ENCODE data around the gene MKRN1. TPM values are rescaled to one million over a fixed set of nuclear protein-coding genes. Genes with fewer than 3 reads are reported as not detected.
A peak's percentile ranks its signal among the peaks of the same experiment; 100 is the strongest.
"Not testable (repeated sequence)": the region's sequence is repeated elsewhere in the genome, so short reads cannot be mapped to it uniquely, and the experiment has no call there.

The MKRN1 gene
- total RNA-seq, 4 donors from 2014 or later: 143 to 288 (median 187) TPM

GRCh38 chr7:140512317-140513000 is 33.2 kb upstream of the MKRN1 start:
- in situ Hi-C loops (cut with MboI; ENCODE audit: low pct_ligation_motif_present in 1 of 4, low pct_unique_long_range_greater_than_20kb in 1 of 4, low sequenced_read_pairs in 3 of 4): loop anchor here (10.0 to 25.0 kb wide), 2 partner anchors 142 to 500 kb away; partner anchors contain the start of gene MRPS33 (in 2 of the 4)
- WGBS, 2 donors (ENCODE audit: low coverage in 1 of 2): 26% methylated on average over 9 of the region's 9 CpGs; no CpG with 5 or more reads in 1 of the 2 donors
- H3K4me3 ChIP-seq: no peak overlapping the region
- TF ChIP-seq CTCF (IDR thresholded peaks at IDR 0.05): no peak
- no peak for TF ChIP-seq POLR2A (IDR thresholded peaks at IDR 0.05)
- TF ChIP-seq EP300 (IDR thresholded peaks at IDR 0.05; ENCODE audit: low read depth): peak; percentile 24
- TF ChIP-seq POLR2AphosphoS5 (IDR thresholded peaks at IDR 0.05): peak in 2 of 3 donors; percentile 54 to 70
- no peaks in the 10 kb centered on the region for H3K9me3 ChIP-seq
- intact Hi-C loops (cut with DNase I; ENCODE audit: low total_unique reads): no loop called here
- peak; percentile 96 for DNase-seq
- peaks cover 4 to 44% (median 28%) of the 10 kb centered on the region in 4 donors for H3K4me1 ChIP-seq
- H3K36me3 ChIP-seq: no peaks in the 10 kb centered on the region
- no peaks in the 10 kb centered on the region for H3K27me3 ChIP-seq
- H3K27ac ChIP-seq: peak overlapping the region; percentile 84 to 88 (median 85)

- H3K9me3 ChIP-seq: no peaks in the 10 kb centered on the region
- no peaks in the 10 kb centered on the region for H3K27me3 ChIP-seq
- DNase-seq: peak; percentile 84
- peaks cover 4 to 57% (median 41%) of the 10 kb centered on the region in 4 donors for H3K4me1 ChIP-seq
- no peaks in the 10 kb centered on the region for H3K36me3 ChIP-seq
- in situ Hi-C loops (cut with MboI; ENCODE audit: low pct_ligation_motif_present in 1 of 4, low pct_unique_long_range_greater_than_20kb in 1 of 4, low sequenced_read_pairs in 3 of 4): loop anchor here (10.0 to 25.0 kb wide), 2 partner anchors 145 to 503 kb away; partner anchors contain the start of gene MRPS33 (in 2 of the 4)
- TF ChIP-seq POLR2AphosphoS5 (IDR thresholded peaks at IDR 0.05) (peak; percentile 31 to 87 (median 83)), POLR2A (IDR thresholded peaks at IDR 0.05) (no peak), EP300 (IDR thresholded peaks at IDR 0.05; ENCODE audit: low read depth) (peak; percentile 81), CTCF (IDR thresholded peaks at IDR 0.05) (no peak)
- H3K4me3 ChIP-seq: no peak overlapping the region
- H3K27ac ChIP-seq: peak overlapping the region; percentile 73 to 88 (median 80)
- 36 to 58% methylated on average over 2 to 4 of the region's 5 CpGs for WGBS, 2 donors (ENCODE audit: low coverage in 1 of 2)
- intact Hi-C loops (cut with DNase I; ENCODE audit: low total_unique reads): no loop called here
These were observed 30.5 kb upstream of the MKRN1 start for GRCh38 chr7:140509789-140510188.

- H3K36me3 ChIP-seq; intact Hi-C loops (cut with DNase I; ENCODE audit: low total_unique reads); DNase-seq; H3K27me3 ChIP-seq; H3K4me3 ChIP-seq; H3K9me3 ChIP-seq: not testable (repeated sequence)
- Histone ChIP-seq H3K4me1 (peaks cover 4 to 58% (median 41%) of the 10 kb centered on the region in 4 donors), H3K27ac (peak overlapping the region; percentile 61 to 81 (median 68))
- 65 to 89% methylated on average over 2 to 6 of the region's 6 CpGs for WGBS, 2 donors (ENCODE audit: low coverage in 1 of 2)
- in situ Hi-C loops (cut with MboI; ENCODE audit: low pct_ligation_motif_present in 1 of 4, low pct_unique_long_range_greater_than_20kb in 1 of 4, low sequenced_read_pairs in 3 of 4): loop anchor here in 2 of 4 donors (25.0 kb wide), 1 partner anchor 505 kb away; the partner anchor contains the start of gene MRPS33 (in 2 of the 2)
These were observed 28.3 kb upstream of the MKRN1 start for GRCh38 chr7:140507556-140507955.

DNA sequence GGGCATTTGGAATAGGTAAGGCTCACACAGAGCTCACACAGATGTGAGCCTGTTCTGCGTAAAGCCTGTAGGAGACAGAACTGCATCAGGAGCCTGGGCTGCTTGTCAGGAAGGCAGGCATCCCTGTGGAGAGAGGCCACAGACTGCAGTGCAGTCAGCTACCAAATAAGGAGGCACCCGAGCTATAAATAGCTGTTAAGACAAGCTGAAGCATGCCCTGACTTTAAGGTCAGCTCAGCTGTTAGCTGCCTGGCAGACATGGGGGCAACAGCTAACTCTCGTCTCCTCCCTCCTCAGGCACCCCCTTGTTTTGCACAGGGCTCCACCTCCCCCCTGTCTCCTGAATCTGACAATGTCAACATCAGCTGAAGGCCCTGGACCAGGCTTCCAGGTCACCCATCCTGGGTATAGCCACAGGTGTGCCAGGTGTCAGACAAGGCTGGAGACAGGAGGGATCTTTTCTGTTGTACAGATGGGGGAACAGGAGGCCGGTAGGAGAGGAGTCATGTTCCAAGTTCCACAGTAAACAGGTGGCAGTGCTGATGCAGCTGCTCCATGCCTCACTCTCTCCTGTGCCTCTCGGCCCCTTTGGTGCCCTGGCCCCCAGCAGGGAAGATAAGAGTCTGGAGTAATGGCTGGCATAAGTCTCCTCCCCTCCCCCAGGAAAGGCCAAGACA is 27.6 kb upstream of the MKRN1 start:
- DNase-seq: peak; percentile 25
- no peaks in the 10 kb centered on the region for H3K36me3 ChIP-seq
- intact Hi-C loops (cut with DNase I; ENCODE audit: low total_unique reads): no loop called here
- TF ChIP-seq EP300 (IDR thresholded peaks at IDR 0.05; ENCODE audit: low read depth): no peak
- TF ChIP-seq CTCF (IDR thresholded peaks at IDR 0.05): peak in 2 of 5 experiments; percentile 6 to 12
- TF ChIP-seq POLR2A (IDR thresholded peaks at IDR 0.05): no peak
- TF ChIP-seq POLR2AphosphoS5 (IDR thresholded peaks at IDR 0.05): peak in 2 of 3 donors; percentile 43 to 49
- H3K4me3 ChIP-seq: no peak overlapping the region
- peaks cover 0 to 59% (median 35%) of the 10 kb centered on the region in 4 donors for H3K4me1 ChIP-seq
- H3K9me3 ChIP-seq: no peaks in the 10 kb centered on the region
- 40 to 42% methylated on average over 1 to 5 of the region's 5 CpGs for WGBS, 2 donors (ENCODE audit: low coverage in 1 of 2)
- H3K27me3 ChIP-seq: no peaks in the 10 kb centered on the region
- in situ Hi-C loops (cut with MboI; ENCODE audit: low pct_ligation_motif_present in 1 of 4, low pct_unique_long_range_greater_than_20kb in 1 of 4, low sequenced_read_pairs in 3 of 4): loop anchor here in 2 of 4 donors (25.0 kb wide), 1 partner anchor 505 kb away; the partner anchor contains the start of gene MRPS33 (in 2 of the 2)
- H3K27ac ChIP-seq: peak overlapping the region; percentile 56 to 81 (median 67)

All from transverse colon (tissue), 4 donors.